Skeletal muscle satellite cell (primary cell): ENCODE results near the gene TAF11L14.
"Not testable (repeated sequence)": the region's sequence is repeated elsewhere in the genome, so short reads cannot be mapped to it uniquely, and the experiment has no call there.

ENCODE experiments used
- H3K27me3 ChIP-seq: 2 replicates; pipeline ENCODE4 v1.7.0; 2013; ENCODE audit warnings: low read length; ENCODE audit not compliant: control insufficient read depth, insufficient read depth
- H3K36me3 ChIP-seq: 2 replicates; pipeline ENCODE4 v1.7.0; 2013; ENCODE audit warnings: mild to moderate bottlenecking, control low read depth, low read length; ENCODE audit not compliant: insufficient read depth
- H3K4me1 ChIP-seq: 2 replicates; pipeline ENCODE4 v1.7.0; 2013; ENCODE audit warnings: low read length; ENCODE audit not compliant: control insufficient read depth, insufficient read depth
- H3K4me2 ChIP-seq: 2 replicates; pipeline ENCODE4 v1.7.0; 2013; ENCODE audit warnings: mild to moderate bottlenecking, low read length
- H3K4me3 ChIP-seq: 2 replicates; pipeline ENCODE4 v1.7.0; 2013; ENCODE audit warnings: low read length
- H3K9ac ChIP-seq: 2 replicates; pipeline ENCODE4 v1.7.0; 2013; ENCODE audit warnings: mild to moderate bottlenecking, low read depth, low read length, moderate library complexity
- H3K9me3 ChIP-seq: replicated peaks from 2 replicates; pipeline ENCODE4 v1.7.0; 2013; ENCODE audit warnings: mild to moderate bottlenecking, control low read depth, low read length

The TAF11L14 gene

DNA sequence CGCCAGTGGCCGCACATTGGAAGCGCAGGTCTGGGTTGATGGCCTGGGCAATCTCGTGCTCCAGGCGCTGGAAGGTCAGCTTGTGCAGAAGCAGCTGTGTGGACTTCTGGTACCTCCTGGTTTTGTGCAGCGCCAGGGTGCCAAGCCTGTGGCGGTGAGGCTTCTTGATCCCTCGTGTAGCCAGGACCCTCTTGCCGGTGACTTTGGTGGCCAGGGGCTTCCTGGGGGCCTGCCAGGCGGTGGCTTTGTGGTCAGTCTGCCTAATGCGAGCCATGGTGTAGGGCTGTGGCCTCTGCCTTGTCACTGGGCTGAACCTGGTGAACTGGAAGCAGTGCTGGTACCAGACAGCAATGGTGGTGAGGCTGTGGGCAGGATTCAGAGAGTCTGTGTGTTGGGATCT, 8.6 kb upstream of the TAF11L14 start:
- H3K4me3 ChIP-seq, result no peak overlapping the region
- H3K4me1 ChIP-seq, result no peaks in the 10 kb centered on the region
- H3K9me3 ChIP-seq, result no peaks in the 10 kb centered on the region
- H3K4me2 ChIP-seq, result no peak overlapping the region
- no peaks in the 10 kb centered on the region for H3K36me3 ChIP-seq
- no peak overlapping the region for H3K9ac ChIP-seq
- no peaks in the 10 kb centered on the region for H3K27me3 ChIP-seq

DNA sequence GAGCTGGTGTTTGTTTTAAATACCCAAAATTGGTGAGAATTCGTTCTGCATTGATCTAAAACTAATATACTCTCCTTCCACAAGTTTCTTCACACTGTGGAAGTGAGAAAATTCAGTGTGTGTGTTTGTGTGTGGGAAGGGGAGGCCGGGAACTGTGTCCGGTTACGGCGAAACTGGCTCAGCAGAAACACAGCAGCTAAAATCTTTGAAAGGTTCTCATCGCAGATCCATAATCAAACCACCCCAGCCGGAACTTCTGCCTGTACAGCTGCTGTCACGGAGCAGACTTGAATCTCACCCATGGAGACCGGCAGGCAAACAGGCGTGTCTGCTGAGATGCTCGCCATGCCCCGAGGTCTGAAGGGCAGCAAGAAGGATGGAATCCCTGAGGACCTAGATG, 2.5 kb upstream of the TAF11L14 start, which contains the start of gene TAF11L13:
TAF11L13 (plus strand) TSS at position 301 of the 400 bp plus-strand sequence.
- H3K9me3 ChIP-seq, H3K4me2 ChIP-seq, H3K27me3 ChIP-seq, H3K4me1 ChIP-seq, H3K4me3 ChIP-seq, H3K9ac ChIP-seq, H3K36me3 ChIP-seq: not testable (repeated sequence)

- not testable (repeated sequence) for H3K9me3 ChIP-seq, H3K27me3 ChIP-seq, H3K36me3 ChIP-seq, H3K4me3 ChIP-seq, H3K4me2 ChIP-seq, H3K4me1 ChIP-seq, H3K9ac ChIP-seq
Measured at GRCh38 chr5:17649232-17649631, 15.0 kb downstream of the TAF11L14 start.

DNA sequence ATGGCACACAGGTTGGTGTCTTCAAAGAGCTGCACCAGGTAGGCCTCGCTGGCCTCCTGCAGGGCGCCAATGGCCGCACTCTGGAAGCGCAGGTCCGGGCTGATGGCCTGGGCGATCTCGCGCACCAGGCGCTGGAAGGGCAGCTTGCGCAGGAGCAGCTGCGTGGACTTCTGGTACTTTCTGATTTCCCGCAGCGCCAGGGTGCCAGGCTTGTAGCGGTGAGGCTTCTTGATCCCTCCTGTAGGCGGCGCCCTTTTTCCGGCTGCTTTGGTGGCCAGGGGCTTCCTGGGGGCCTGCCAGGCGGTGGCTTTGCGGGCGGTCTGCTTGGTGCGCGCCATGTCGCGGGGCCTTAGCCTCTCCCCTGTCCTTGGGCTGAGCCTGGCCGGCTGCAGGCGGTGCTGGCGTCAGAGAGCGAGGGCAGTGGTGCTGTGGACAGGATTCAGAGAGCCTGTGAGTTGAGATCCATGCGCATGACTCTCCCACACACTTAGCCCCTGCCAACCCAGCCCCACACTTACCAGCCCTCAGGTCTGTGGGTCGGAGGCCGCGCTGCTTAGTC, 21.0 kb downstream of the TAF11L14 start:
- not testable (repeated sequence) for H3K9ac ChIP-seq, H3K4me2 ChIP-seq, H3K36me3 ChIP-seq, H3K4me1 ChIP-seq, H3K27me3 ChIP-seq, H3K9me3 ChIP-seq, H3K4me3 ChIP-seq

DNA sequence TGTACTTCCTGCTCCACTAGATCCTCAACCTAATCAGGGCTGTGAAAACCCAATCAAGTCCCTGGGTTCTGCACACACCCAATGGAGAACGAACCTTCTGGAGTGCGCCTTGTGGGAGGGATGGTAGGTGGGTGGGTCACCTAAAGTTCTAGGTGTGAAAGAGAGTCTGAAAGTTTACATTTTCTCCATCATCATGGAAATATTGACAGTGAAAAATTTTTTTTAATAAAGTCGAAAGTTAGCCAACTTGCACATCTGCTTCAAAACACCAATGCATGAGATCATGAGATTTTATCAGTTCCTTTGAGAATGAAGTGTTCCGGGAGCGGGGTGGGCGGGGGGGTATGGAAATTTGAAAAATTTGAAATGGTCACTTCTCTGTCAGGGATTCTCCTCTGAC, 21.7 kb downstream of the TAF11L14 start:
- H3K4me1 ChIP-seq, result no peaks in the 10 kb centered on the region

GRCh38 chr5:17663182-17663581, 28.9 kb downstream of the TAF11L14 start:
- H3K4me2 ChIP-seq, result no peak overlapping the region
- H3K4me3 ChIP-seq, result no peak overlapping the region
- H3K36me3 ChIP-seq, result no peaks in the 10 kb centered on the region

More for the DNA sequence above, 21.7 kb downstream of the TAF11L14 start:
- H3K9me3 ChIP-seq, result no peaks in the 10 kb centered on the region
- H3K4me3 ChIP-seq, result no peak overlapping the region
- no peaks in the 10 kb centered on the region for H3K27me3 ChIP-seq
- no peaks in the 10 kb centered on the region for H3K36me3 ChIP-seq
- H3K9ac ChIP-seq, result no peak overlapping the region
- no peak overlapping the region for H3K4me2 ChIP-seq

GRCh38 chr5:17665836-17666235, 31.6 kb downstream of the TAF11L14 start:
- Histone ChIP-seq H3K4me2 (no peak overlapping the region), H3K4me3 (no peak overlapping the region), H3K9ac (no peak overlapping the region), H3K36me3 (no peaks in the 10 kb centered on the region), H3K4me1 (no peaks in the 10 kb centered on the region), H3K9me3 (peaks cover 15% of the 10 kb centered on the region), H3K27me3 (no peaks in the 10 kb centered on the region)

More at GRCh38 chr5:17663182-17663581, 28.9 kb downstream of the TAF11L14 start:
- H3K9ac ChIP-seq, result no peak overlapping the region
- no peaks in the 10 kb centered on the region for H3K4me1 ChIP-seq
- no peaks in the 10 kb centered on the region for H3K27me3 ChIP-seq
- H3K9me3 ChIP-seq, result peaks cover 9% of the 10 kb centered on the region

- H3K9me3 ChIP-seq, result peaks cover 15% of the 10 kb centered on the region
- H3K4me3 ChIP-seq, result no peak overlapping the region
- no peak overlapping the region for H3K4me2 ChIP-seq
- H3K27me3 ChIP-seq, result no peaks in the 10 kb centered on the region
- no peak overlapping the region for H3K9ac ChIP-seq
- no peaks in the 10 kb centered on the region for H3K4me1 ChIP-seq
- no peaks in the 10 kb centered on the region for H3K36me3 ChIP-seq
Measured at GRCh38 chr5:17666726-17667235, 32.5 kb downstream of the TAF11L14 start.

DNA sequence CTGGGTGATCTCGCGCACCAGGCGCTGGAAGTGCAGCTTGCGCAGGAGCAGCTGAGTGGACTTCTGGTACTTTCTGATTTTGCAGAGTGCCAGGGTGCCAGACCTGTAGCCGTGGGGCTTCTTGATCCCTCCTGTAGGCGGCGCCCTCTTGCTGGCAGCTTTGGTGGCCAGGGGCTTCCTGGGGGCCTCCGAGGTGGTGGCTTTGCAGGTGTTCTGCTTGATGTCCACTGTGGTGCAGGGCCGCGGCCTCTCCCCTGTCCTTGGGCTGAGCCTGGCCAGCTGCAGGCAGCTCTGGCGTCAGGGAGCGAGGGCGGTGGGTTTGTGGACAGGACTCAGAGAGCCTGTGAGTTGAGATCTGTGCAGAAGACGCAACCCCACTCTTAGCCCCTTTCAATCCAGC, 36.1 kb downstream of the TAF11L14 start:
- Histone ChIP-seq H3K36me3 (no peaks in the 10 kb centered on the region), H3K27me3 (no peaks in the 10 kb centered on the region), H3K4me3 (no peak overlapping the region), H3K4me2 (no peak overlapping the region), H3K4me1 (no peaks in the 10 kb centered on the region), H3K9ac (no peak overlapping the region), H3K9me3 (peaks cover 6% of the 10 kb centered on the region)

DNA sequence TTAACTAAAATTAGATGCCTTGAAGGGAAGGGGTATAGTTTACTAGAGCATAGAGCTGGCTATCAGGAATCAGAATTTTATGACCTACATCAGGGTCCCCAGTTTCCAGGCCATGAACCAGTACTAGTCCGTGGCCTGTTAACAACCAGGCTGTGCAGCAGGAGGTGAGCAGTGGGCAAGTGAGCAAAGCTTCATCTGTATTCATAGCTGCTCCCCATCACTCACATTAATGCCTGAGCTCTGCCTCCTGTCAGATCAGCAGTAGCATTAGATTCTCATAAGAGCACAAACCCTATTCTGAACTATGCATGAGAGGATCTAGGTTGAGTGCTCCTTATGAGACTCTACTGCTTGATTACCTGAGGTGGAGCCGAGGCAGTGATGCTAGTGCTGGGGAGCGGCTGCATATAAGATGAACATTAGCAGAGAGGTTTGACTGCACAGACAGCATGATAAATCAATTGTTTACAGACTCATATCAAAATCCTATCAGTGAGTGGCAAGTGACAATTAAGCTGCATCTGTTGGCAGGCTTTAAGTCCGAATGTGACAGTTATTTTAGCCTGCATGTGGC, 44.6 kb downstream of the TAF11L14 start:
- Histone ChIP-seq H3K4me2 (no peak overlapping the region), H3K36me3 (no peaks in the 10 kb centered on the region), H3K4me1 (no peaks in the 10 kb centered on the region), H3K4me3 (no peak overlapping the region), H3K9ac (no peak overlapping the region), H3K27me3 (no peaks in the 10 kb centered on the region), H3K9me3 (no peaks in the 10 kb centered on the region)

GRCh38 chr5:17679597-17680203, 45.4 kb downstream of the TAF11L14 start:
- Histone ChIP-seq H3K27me3 (no peaks in the 10 kb centered on the region), H3K9ac (no peak overlapping the region)

GRCh38 chr5:17680737-17681136, 46.5 kb downstream of the TAF11L14 start:
- H3K4me3 ChIP-seq, result no peak overlapping the region
- no peaks in the 10 kb centered on the region for H3K4me1 ChIP-seq
- H3K4me2 ChIP-seq, result no peak overlapping the region
- H3K9me3 ChIP-seq, result no peaks in the 10 kb centered on the region
- no peak overlapping the region for H3K9ac ChIP-seq
- no peaks in the 10 kb centered on the region for H3K36me3 ChIP-seq
- H3K27me3 ChIP-seq, result no peaks in the 10 kb centered on the region

More at GRCh38 chr5:17679597-17680203, 45.4 kb downstream of the TAF11L14 start:
- no peaks in the 10 kb centered on the region for H3K4me1 ChIP-seq
- H3K4me2 ChIP-seq, result no peak overlapping the region
- no peaks in the 10 kb centered on the region for H3K9me3 ChIP-seq
- no peaks in the 10 kb centered on the region for H3K36me3 ChIP-seq
- no peak overlapping the region for H3K4me3 ChIP-seq
